ENCODE data around the gene RBPJ.
"Not testable (repeated sequence)": the region's sequence is repeated elsewhere in the genome, so short reads cannot be mapped to it uniquely, and the experiment has no call there.

RBPJ gene

DNA sequence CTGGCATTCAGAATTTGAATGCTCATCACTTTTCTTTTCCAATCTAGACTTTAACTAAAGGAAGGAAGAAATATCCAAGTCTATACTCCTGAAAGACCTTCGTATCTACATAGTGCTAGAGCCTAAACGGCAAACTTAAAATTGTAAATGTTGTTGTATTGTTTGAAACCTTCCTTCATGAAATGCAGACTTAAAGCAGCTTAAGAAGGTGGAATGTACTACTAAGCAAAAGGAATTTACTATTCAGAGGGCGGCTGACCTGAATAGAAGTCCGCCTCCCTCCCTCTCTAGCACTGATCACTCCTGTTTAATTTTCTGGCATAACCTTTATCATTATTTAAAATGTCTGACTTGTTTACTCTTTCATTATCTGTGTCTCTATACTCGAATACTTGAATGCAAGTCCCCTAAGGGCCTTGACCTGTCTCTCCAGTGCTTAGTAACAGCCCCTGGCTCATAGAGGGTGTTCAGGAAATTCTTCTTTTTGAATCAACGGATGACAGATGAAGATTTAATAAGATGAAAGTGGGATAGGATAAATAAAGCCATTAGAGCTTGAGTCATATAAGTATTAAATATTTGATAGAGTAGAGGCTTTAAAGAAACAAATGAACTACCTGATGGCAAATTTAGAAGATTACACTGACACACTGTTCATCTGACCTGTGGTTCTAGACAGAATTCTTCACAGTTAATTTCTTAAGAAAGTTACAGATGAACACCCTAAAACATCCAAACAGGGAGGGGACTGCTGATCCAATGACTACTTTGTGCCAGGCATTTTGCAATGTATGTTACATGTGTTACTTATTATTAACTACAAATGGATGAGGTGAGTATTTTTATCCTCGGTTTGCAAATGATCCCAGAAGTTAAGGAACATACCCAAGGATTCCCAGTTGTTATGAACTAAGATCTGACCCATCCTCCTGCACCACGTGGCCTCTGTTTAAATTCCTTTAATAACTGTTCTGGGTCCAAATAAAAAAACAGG, 20.2 kb upstream of the RBPJ start:
- no peak for DNase-seq (ENCODE audit: low read depth, low spot score)

DNA sequence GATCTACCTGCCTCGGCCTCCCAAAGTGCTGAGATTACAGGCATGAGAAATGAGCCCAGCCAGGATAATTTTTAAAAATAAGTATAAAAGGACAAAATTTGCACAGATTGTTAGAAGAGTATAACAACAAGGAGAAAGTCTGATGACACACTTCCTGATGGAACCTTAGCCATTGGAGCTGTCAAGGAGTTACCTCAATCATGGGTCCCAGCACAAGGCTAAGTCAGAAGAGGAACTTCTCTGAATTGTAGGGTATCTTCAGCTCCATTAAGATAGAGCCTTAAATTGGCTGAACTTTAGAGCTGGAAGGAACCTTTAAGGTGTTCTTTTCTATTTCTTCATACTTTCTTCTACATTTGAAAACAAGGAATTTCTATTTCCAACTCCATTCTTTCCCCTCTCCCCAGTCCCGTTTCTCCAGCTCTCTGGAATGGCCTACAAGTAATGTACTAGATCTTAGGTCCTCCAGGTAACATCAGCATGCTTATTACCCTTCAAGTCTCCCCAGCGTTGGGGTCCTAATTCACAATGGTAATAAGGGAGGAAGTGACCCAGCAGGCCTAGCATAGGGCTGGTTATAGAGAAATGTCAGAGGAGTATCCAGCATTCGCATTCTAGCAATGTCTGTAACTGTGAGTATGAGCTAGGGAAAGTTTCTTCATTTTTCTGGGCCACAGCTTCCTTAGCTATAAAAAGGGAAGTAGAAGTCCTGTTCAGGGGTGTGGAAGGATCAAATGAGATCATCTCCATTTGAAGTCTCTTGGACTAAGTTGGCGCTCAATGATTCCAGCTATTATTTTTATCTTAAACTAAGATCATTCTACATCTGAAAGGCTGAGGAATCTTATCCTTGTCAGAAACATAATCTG, 18.5 kb upstream of the RBPJ start:
- no peak for DNase-seq (ENCODE audit: low read depth, low spot score)
- no peak overlapping the region for H3K27ac ChIP-seq

More for the DNA sequence above, 20.2 kb upstream of the RBPJ start:
- H3K27ac ChIP-seq: no peak overlapping the region

DNA sequence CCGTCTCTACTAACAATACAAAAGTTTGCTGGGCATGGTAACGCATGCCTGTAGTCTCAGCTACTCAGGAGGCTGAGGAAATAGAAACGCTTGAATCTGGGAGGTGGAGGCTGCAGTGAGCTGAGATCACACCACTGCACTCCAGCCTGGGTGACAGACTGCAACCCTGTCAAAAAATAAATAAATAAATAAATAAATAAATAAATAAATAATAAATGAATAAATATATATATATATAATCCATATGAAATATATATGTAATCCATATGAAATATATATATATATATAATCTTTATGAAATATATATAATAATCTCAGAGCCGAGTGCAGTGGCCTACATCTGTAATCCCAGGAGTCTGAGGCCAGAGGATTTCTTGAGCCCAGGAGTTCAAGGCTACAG, 17.8 kb upstream of the RBPJ start:
- DNase-seq (ENCODE audit: low read depth, low spot score): no peak
- H3K27ac ChIP-seq: no peak overlapping the region

DNA sequence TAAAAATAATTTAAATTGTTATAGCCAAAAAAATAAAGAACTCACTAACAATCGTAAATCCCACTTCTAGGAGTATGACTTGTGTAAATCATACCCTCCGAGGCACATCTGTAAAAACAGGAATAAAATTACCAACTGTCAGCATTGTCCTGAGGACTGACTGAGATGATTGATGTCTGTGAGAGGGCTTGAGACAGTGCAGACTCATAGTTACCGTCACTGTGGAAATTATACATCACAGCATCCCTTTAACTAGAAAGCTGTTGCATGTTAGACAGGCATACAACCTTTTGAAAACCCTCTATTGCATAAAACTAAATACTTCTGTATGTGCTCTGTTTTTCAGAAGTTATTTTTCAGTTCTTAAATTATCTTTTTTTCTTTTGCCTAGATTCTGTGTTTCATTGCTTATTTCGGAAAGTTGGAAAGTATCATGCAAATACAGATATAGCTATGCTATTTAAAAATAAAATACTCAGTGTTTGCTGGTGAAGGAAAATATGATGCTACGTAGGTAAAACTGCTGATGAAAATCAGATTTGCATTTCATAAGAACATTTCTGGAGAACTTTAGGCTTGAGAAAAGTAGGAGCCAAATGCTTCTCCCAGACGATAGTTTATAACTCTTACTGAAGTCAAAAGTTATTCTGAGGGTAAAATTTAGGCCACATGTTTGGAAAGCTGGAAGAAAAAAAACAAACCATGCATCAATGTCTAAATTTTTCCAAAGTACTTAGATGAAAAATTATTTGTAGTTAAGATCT, 13.6 kb upstream of the RBPJ start:
- DNase-seq (ENCODE audit: low read depth, low spot score): no peak
- H3K27ac ChIP-seq: no peak overlapping the region

DNA sequence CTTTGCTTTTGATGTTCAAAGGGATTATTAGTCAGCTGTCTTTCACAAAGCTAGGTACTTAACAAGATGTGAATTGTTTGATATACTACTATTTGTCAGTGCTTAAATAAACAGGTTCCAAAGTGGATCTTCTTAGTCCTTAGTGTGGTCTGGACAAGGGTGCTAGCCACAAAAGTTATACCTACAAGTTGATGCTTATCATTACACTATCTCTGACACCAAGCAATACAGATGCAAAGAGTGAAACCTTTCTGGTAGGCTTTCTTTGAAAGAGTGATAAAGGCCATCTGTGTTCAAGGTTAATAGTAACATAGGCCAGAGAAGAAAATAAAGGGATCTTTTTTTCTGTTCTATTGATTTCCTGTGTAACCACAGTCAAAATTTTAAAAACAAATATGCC, 12.2 kb upstream of the RBPJ start:
- DNase-seq (ENCODE audit: low read depth, low spot score): no peak

DNA sequence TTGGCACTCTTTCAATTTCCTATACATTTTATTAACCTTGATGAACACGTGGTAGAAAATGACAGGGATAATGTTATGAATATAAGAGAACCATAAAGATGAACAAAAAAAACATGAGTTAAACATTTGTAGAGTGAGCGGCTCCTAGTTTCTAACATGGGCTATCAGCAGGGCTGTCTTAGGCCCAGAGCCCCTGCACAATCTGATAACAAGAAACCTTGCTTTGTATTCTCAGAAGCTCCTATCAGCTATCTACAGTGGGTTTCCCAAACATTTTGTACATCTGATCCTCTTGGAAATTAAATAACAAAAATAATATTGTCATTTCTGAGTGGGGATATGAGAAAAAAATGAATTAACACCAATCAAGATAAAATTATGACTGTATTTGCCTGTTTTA, 10.6 kb upstream of the RBPJ start:
- H3K27ac ChIP-seq: no peak overlapping the region
- no peak for DNase-seq (ENCODE audit: low read depth, low spot score)

More for the DNA sequence above, 12.2 kb upstream of the RBPJ start:
- no peak overlapping the region for H3K27ac ChIP-seq

DNA sequence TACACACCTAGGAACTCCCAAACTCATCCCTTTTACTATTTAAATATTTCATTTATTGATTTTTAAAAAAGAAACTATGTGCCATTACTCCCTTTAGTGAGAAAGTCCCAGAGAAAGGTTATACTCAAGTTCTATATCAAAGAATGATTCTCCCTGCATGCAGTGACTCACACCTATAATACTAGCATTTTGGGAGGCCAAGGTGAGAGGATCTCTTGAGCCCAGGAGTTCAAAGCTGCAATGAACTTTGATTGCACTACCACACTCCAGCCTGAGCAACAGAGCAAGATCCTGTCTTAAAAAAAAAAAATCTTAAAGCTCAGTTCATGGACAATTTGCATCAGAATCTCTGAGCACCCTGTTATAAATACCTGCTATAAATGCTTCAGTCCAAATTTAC, 9.2 kb upstream of the RBPJ start:
- no peak for DNase-seq (ENCODE audit: low read depth, low spot score)
- no peak overlapping the region for H3K27ac ChIP-seq

DNA sequence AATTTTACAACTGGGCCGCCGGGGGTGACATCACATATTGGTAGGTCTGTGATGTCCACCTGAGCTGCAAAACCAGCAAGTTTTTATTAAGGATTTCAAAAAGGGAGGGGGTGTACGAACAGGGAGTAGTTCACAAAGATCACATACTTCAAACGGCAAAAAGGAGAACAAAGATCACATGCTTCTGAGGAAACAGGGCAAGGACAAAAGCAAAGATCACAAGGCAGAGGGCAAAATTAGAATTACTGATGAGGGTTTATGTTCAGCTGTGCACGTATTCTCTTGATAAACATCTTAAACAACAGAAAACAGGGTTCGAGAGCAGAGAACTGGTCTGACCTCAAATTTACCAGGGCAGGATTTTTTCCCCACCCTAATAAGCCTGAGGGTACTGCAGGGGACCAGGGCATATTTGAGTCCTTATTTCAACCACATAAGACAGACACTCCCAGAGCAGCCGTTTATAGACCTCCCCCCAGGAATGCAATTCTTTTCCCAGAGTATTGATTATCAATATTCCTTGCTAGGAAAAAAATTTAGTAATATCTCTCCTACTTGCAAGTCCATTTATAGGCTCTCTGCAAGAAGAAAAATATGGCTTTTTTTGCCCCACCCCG, 5.4 kb upstream of the RBPJ start:
- H3K27ac ChIP-seq: not testable (repeated sequence)

DNA sequence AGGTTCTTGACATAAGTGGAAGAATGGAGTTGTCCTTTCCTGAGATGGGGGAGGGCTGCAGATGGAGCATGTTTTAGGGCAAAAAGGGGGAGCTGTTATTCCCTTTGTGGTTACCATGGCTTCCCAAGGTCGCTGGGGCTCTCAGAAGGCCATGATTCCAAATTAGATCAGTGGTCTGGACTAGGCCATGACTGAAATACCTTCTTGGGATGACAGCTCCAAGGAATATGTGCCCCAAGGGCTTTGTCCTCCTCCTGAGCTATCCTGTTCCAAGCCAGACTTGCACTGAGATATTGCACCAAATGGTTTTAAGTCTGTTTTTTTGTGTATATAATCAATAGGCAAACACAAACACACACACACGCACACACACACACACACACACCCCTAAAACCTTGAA, 3.0 kb upstream of the RBPJ start:
- no peak for DNase-seq (ENCODE audit: low read depth, low spot score)
- H3K27ac ChIP-seq: no peak overlapping the region

More for the DNA sequence above, 5.4 kb upstream of the RBPJ start:
- not testable (repeated sequence) for DNase-seq (ENCODE audit: low read depth, low spot score)

DNA sequence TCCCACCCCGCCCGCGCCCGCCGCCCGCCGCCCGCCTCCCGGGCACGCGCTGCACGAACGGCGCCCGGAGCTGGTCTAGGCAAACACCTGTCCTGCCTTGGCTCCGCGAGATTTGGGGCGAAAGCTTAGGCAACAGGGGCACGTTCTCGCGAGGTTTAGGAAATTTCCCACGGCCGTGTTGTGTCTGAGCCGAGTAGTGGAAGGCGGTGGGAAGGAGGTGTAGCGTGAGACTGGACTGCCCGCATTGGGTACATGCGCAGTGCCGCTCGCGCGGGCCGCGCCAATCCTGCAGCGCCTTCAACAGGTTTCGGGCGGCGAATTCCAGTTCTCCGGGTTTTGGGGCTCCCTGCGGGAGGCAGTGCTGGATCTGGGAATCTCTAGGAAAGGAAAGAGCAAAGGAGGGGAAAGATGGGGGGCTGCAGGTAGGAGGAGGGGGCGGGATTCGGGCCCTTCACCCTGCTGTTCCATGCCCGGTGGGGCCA, 1.3 kb upstream of the RBPJ start:
- DNase-seq (ENCODE audit: low read depth, low spot score): peak; percentile 100
- H3K27ac ChIP-seq: peak overlapping the region; percentile 93

DNA sequence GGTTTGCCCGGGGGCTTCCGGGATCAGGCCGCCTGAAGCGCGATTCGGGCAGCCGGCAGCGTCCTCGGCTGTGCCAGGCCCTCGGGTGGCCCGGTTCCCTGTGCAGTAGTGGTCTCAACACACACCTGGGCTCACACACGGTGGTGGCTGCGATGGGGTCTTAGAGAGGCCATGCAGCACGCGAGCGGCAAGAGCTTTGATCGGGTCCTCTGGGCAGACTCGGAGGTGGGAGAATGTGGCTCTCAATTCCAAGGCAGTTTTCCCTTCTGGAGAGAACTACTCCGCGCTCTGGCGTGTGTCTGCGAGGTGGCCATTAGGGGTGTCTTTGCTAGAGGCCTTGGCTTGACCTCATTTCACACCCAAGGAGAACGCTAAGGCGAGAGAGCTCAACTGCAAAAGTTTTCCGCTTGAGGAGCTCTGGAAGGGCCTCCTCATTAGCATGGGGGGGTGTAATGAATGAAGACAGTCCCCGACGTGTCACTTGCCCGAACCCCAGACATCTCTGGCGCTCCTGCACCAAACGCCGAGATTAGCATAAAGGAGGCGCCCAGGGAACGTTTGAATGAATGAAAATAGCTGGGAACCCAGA, 771 bp upstream of the RBPJ start:
- no peak for DNase-seq (ENCODE audit: low read depth, low spot score)

DNA sequence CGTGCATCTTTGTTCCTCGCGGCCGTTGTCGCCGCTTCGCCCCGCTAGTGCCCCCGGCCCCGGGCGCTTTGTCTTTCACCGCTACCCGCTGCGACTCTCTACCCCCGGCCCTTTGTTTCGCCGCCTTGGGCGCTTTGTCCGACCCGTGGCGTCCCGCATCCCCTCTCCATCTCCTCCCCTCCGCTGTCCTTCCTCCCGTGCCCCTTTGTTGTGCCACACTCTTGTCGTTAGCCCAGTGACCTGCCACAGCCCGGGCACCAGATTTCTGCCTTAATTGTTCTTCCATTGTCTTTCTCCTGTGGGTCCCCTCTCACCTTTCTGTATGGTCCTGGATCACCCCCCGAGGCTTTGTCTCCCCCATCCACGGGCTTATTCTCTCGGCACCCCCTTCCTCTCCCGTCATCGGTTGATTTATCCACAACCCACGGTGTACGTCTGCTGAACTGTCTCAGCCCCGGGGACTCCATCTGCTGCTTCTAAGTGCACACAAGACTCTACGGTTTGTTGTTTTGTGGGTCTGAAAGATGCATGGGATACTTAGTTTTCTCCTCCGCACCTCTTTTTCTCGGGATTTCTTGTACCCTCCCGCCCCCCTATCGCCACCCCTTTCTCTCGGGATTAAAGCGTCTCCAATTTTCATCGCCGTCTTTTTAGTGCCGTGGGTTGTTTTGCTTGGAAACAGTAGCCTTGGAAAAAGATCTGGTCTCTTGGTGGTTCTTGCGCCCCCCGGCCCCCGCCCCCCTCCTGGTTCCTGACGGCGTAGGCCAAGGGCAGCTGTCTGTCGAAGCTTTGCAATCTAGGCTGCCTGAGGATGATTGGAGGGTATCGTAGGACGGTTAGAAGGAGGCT, 783 bp downstream of the RBPJ start:
- peak overlapping the region; percentile 93 for H3K27ac ChIP-seq
- no peak for DNase-seq (ENCODE audit: low read depth, low spot score)

More for the DNA sequence above, 771 bp upstream of the RBPJ start:
- peak overlapping the region; percentile 93 for H3K27ac ChIP-seq

DNA sequence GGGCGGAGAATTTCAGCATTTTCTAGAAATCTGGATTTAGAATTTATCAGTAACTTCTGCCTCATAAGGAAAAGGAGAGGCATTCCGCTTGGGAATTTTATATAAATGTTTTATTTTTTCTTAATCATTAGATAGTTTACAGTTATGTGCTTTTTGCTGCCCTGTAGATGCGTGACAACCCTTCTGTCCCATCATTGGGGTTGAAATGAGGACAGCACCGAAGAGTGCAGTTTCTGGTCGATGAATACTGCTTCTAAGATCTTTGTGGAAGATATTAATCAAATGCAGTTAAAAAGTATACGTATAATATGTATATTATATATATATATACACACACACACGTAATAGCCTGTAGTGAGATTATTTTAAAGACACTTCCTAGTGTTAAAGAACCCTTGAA, 1.5 kb downstream of the RBPJ start:
- no peak overlapping the region for H3K27ac ChIP-seq
- DNase-seq (ENCODE audit: low read depth, low spot score): no peak

DNA sequence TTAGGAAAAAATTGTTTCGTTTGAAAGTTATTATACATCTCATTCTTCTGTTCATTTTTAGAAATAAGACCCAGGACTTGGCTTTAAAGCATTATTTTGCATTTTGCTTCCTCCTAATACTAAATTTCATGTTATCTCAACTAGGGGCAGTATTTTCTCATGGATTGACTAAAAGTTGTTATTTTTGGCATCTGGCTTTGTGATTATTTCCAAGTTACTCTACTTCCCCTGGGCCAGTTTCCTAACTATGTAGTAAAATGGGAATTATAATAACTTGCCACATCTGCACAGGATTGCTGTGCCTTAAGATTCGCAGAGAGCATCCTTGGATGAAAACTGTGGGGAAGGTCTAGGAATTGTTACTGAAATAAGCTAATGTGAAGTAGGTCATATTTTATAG, 3.0 kb downstream of the RBPJ start:
- H3K27ac ChIP-seq: no peak overlapping the region
- DNase-seq (ENCODE audit: low read depth, low spot score): no peak

DNA sequence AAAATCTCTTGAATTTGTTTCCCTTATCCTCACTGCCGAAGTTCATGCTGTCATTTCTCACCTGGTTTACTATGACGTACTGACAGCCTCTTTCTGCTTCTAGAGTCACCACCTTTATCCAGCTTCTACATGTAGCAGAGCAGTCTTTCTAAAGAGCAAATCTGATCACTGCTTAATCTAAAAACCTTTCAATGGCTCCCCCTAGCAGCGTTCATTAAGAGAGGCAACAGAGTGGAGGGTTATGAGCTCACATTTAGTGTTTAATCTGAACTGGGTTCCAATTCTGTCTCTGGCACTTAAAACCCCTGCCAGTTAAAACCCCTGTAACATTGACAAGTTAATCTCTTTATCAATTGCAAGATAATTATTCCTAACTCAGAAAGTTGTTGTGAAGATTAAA, 4.4 kb downstream of the RBPJ start:
- H3K27ac ChIP-seq: no peak overlapping the region
- no peak for DNase-seq (ENCODE audit: low read depth, low spot score)

DNA sequence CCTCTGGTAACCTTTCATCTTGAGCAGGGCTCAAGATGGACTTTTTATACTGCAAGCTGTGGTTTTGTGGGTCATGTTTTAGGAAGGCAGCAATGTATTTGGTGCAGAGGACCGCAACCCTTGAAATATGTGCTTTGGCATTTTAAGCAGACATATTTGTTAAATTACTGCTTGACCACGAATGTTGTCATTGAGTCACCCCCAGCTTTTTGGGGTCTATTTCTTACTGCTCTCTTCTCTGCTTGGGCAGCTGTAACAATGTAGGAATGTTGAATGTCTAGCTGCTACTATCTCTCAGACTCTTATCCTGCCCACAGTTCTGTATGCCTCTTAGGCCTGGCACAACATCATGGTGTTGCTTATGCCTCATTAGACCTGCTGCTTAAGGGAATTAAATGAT, 6.0 kb downstream of the RBPJ start:
- DNase-seq (ENCODE audit: low read depth, low spot score): no peak
- no peak overlapping the region for H3K27ac ChIP-seq

DNA sequence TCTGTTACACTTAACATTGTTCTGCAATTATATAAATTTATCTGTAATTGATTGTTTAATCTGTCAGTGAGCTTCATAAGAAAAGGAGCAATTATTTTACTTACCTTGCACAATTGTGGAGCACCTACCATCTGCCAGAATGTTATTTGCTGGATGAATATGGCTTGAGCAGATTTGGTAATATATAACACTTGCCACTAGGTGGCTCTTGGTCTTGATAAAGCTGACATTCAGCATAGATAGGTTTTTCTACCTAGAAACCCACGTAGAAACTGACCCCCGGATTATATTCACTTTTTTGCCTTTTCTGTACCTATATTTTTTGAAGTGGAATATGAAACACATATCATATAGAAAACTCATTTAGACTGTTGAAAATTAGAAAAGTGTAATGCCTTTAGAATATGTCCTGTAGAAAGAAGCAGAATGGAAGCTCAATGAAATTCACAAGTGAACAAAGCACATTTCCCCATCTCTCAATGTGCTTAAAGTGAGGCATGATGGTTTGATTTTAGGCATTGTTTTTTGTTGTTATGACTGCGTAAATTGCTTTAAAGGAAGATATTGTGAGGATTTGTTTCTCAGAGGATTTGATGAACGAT, 9.5 kb downstream of the RBPJ start:
- no peak for DNase-seq (ENCODE audit: low read depth, low spot score)
- H3K27ac ChIP-seq: no peak overlapping the region

DNA sequence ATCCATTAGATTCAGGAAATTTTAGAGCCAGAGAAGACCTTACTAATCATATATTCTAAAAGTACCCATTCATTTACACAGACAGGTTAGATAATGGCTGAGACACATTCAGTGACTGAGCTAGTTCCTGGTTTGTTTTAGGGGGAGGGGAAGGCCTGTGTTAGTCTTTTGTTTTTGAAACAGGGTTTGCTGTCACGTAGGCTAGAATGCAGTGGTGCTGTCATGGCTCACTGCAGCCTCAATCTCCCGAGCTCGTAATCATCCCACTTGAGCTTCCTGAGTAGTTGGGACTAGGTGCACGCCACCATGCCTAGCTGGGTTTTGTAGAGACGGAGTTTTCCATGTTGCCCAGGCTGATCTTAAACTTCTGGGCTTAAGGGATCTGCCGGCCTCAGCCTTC, 10.1 kb downstream of the RBPJ start:
- no peak overlapping the region for H3K27ac ChIP-seq
- no peak for DNase-seq (ENCODE audit: low read depth, low spot score)

Data from epithelial cell of prostate (primary cell).